ENCODE results near the gene CLASP1. TPM values are rescaled to one million over a fixed set of nuclear protein-coding genes. Genes with fewer than 3 reads are reported as not detected.
"Not testable (repeated sequence)": the region's sequence is repeated elsewhere in the genome, so short reads cannot be mapped to it uniquely, and the experiment has no call there.

Gene CLASP1
- total and polyA plus RNA-seq, 2 of the 8 experiments (the other 6 are each of a cell fraction or from before 2014, with no cell fraction given): 7.3 to 53.9 TPM

GRCh38 chr2:121658393-121658792 is 9.1 kb upstream of the CLASP1 start:
- not testable (repeated sequence) for H2BK5ac ChIP-seq (ENCODE audit: low read depth, low read length); H3K14ac ChIP-seq (ENCODE audit: insufficient read length); H3K4ac ChIP-seq (replicated peaks; ENCODE audit: insufficient read length, low read depth, low read length); H3K27ac ChIP-seq (ENCODE audit: low read depth, low read length); H4K8ac ChIP-seq (ENCODE audit: extremely low read depth, insufficient read depth, low read length); H3K9me3 ChIP-seq (ENCODE audit: insufficient read depth in 2 of 2, low read depth in 1 of 2, low read length in 1 of 2); H3K18ac ChIP-seq (ENCODE audit: extremely low read depth, low read length); H3K4me3 ChIP-seq (ENCODE audit: extremely low read depth in 1 of 4, insufficient read depth in 2 of 4, low read depth in 3 of 4, low read length in 4 of 4); H2BK120ac ChIP-seq (replicated peaks; ENCODE audit: low read depth, low read length); H3K27me3 ChIP-seq (replicated peaks in 1 of 4; ENCODE audit: control insufficient read depth in 3 of 4, extremely low read depth in 1 of 4, insufficient read depth in 3 of 4, low read length in 3 of 4); H2BK20ac ChIP-seq (ENCODE audit: low read length); H2BK15ac ChIP-seq (ENCODE audit: low read length); H4K5ac ChIP-seq (ENCODE audit: insufficient read length, low read depth, low read length); H3K36me3 ChIP-seq (ENCODE audit: control insufficient read depth in 2 of 4, insufficient read depth in 4 of 4, low read length in 3 of 4); H4K20me1 ChIP-seq (replicated peaks in 1 of 2; ENCODE audit: control insufficient read depth in 1 of 2, insufficient read depth in 2 of 2, low read length in 2 of 2); H2BK12ac ChIP-seq (ENCODE audit: low read depth, low read length); H3K56ac ChIP-seq (replicated peaks; ENCODE audit: insufficient read length, low read depth, low read length); H3K4me2 ChIP-seq (ENCODE audit: insufficient read depth in 1 of 2, low read depth in 2 of 2, low read length in 2 of 2); H3K79me1 ChIP-seq (ENCODE audit: low read depth, low read length); FAIRE-seq; H3K23ac ChIP-seq (ENCODE audit: insufficient read length); H2AFZ ChIP-seq (ENCODE audit: low read length); H3K9ac ChIP-seq (replicated peaks in 1 of 4; ENCODE audit: extremely low read depth in 1 of 4, low read depth in 3 of 4, low read length in 3 of 4); H2AK5ac ChIP-seq (ENCODE audit: low read depth, low read length); H3K79me2 ChIP-seq (ENCODE audit: control insufficient read depth in 1 of 2, insufficient read depth in 2 of 2, low read length in 2 of 2); H3K23me2 ChIP-seq (ENCODE audit: low read depth, low read length); H3K4me1 ChIP-seq (replicated peaks in 1 of 4; ENCODE audit: control insufficient read depth in 3 of 4, insufficient read depth in 4 of 4, low read length in 3 of 4); DNase-seq (ENCODE audit: low read depth in 1 of 2, low spot score in 2 of 2); H4K91ac ChIP-seq (replicated peaks; ENCODE audit: insufficient read length, low read length)
- CTCF ChIA-PET (ENCODE audit: partially characterized antibody): interaction anchor here (2.8 kb wide), 1 partner anchor 38 kb away, joined by 10 read pairs; no protein-coding TSS in a partner anchor
- 92% methylated on average over 1 of the region's 1 CpG; no CpG with 5 or more reads in 1 of the 2 experiments for WGBS, 2 experiments (ENCODE audit: extremely low coverage in 1 of 2, insufficient coverage in 1 of 2, insufficient read length in 1 of 2, insufficient replicate concordance in 2 of 2, low coverage in 1 of 2, low lambda C conversion rate in 2 of 2, missing lambda C conversion rate in 1 of 2)
- POLR2A ChIA-PET (ENCODE audit: partially characterized antibody): interaction anchor here (1.0 to 1.2 kb wide), 2 partner anchors 9 to 11 kb away, joined by 3 to 4 read pairs; no protein-coding TSS in a partner anchor

All from H1 (cell line).